Measurements from ENCODE around the gene METTL15.
"Not testable (repeated sequence)": the region's sequence is repeated elsewhere in the genome, so short reads cannot be mapped to it uniquely, and the experiment has no call there.

The METTL15 gene

GRCh38 chr11:28089378-28089777 lies 18.8 kb upstream of the METTL15 start:
- no peak for DNase-seq (ENCODE audit: extremely low read depth, low read depth)
- TF ChIP-seq, protein P1, sequence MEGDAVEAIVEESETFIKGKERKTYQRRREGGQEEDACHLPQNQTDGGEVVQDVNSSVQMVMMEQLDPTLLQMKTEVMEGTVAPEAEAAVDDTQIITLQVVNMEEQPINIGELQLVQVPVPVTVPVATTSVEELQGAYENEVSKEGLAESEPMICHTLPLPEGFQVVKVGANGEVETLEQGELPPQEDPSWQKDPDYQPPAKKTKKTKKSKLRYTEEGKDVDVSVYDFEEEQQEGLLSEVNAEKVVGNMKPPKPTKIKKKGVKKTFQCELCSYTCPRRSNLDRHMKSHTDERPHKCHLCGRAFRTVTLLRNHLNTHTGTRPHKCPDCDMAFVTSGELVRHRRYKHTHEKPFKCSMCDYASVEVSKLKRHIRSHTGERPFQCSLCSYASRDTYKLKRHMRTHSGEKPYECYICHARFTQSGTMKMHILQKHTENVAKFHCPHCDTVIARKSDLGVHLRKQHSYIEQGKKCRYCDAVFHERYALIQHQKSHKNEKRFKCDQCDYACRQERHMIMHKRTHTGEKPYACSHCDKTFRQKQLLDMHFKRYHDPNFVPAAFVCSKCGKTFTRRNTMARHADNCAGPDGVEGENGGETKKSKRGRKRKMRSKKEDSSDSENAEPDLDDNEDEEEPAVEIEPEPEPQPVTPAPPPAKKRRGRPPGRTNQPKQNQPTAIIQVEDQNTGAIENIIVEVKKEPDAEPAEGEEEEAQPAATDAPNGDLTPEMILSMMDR (IDR thresholded peaks at IDR 0.05; ENCODE audit: low read depth, low read length): no peak

GRCh38 chr11:28090052-28090749 lies 18.0 kb upstream of the METTL15 start:
- TF ChIP-seq, protein P1 (IDR thresholded peaks at IDR 0.05; ENCODE audit: low read depth, low read length): no peak
- DNase-seq (ENCODE audit: extremely low read depth, low read depth): no peak

- TF ChIP-seq, protein P1 (IDR thresholded peaks at IDR 0.05; ENCODE audit: low read depth, low read length): no peak
- no peak for DNase-seq (ENCODE audit: extremely low read depth, low read depth)
Observed at GRCh38 chr11:28092786-28093185, 15.4 kb upstream of the METTL15 start.

DNA sequence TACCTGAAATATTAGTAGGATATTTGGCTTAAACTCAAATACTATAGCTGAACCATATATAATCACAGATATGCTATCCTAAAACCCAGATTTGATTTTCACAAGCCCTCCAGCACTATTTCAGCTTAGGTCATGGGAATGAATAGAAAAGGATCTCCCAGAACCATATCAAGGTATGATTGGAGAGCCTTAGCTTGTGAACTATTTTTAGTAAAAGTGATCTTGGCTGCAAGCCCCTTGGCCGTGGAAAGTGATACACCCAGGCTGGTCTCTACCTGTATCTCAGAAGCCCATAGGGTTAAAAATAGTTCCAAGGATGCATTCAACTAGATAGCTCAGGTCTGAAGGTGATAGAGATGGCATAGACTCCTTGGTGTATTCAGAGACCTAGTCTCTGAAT lies 9.9 kb upstream of the METTL15 start:
- DNase-seq (ENCODE audit: extremely low read depth, low read depth): no peak
- TF ChIP-seq, protein P1 (IDR thresholded peaks at IDR 0.05; ENCODE audit: low read depth, low read length): no peak

DNA sequence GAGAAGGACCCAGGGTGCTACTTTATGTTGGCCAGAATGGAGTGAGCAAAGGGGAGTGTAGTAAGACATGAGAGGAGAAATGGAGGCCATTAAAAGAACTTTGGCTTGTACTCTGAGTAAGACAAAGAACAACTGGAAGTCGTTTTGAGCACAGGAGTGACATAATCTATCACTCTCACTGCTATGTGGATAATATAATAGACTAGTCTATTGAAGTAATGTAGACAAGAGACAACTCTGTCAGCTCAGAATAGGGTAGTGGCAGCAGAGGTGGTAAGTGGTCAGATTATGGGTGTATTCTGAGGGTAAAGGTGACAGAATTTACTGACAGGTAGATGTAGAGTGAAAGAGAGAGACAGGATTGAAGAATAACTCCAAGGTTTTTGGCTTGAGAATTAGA lies 8.5 kb upstream of the METTL15 start:
- TF ChIP-seq, protein P1 (IDR thresholded peaks at IDR 0.05; ENCODE audit: low read depth, low read length): no peak
- no peak for DNase-seq (ENCODE audit: extremely low read depth, low read depth)

- no peak for DNase-seq (ENCODE audit: extremely low read depth, low read depth)
- TF ChIP-seq, protein P1 (IDR thresholded peaks at IDR 0.05; ENCODE audit: low read depth, low read length): no peak
Observed at GRCh38 chr11:28100665-28101064, 7.5 kb upstream of the METTL15 start.

DNA sequence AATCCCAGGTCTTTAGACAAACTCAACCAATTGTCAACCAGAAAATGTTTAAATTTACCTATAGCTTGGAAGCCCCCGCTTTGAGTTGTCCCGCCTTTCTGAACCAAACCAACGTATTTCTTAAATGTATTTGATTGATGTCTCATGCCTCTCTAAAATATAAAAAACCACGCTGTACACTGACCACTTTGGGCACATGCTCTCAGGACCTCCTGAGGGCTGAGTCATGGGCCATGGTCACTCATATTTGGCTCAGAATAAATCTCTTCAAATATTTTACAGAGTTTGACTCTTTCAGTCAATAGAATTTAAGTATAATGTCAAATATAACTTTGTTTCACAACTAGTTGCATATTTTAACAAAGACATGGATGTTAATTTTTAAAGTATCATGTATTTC lies 5.9 kb upstream of the METTL15 start:
- DNase-seq (ENCODE audit: extremely low read depth, low read depth): not testable (repeated sequence)

DNA sequence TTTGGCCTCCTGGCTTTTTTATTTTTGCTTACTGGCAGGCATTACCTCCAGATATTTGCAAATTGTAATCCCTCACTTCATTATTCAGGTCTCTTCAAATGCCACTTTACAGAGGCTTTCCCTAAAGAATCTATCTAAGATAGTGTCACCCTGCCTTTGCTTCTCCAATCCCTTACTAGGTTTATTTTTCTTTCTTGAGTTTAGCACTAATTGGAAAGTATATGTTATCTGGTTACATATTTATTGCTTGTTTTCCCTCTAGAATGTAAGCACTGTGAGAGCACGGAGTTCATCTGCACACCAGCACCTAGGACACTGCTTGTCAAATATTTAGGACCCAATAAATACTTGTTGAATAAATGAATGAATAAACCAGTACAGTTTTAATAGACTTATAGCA lies 3.8 kb upstream of the METTL15 start:
- DNase-seq (ENCODE audit: extremely low read depth, low read depth): no peak
- TF ChIP-seq, protein P1 (IDR thresholded peaks at IDR 0.05; ENCODE audit: low read depth, low read length): no peak
